Measurements from ENCODE around the gene SNAPIN.

DNA sequence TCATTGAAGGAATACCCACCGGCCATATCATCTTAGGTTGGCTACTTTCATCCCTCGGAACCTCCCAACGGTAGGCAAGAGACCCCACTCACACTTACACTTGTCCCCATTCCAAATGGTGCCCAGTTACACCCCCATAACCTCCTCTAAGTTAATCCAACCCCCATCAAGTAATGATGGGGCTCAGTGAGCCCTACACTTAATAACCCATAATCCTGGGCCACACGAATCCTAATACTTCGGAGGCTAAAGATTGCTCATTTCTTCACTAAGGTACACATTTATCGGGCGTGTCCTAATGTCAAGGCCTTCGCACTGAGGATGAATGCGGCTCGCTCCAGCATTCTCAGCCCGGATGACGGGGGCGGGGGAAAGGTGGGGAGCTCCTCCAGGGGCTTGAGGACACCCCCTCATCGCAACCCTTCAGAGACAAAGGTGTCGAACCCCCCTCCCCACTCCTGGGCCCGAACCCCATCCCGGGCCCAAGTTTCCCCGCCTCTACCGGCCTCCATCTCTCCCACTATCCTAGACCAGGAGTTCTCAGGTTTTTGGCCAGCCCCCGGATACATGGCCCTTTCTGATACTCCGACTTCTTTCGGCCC, 11.9 kb downstream of the SNAPIN start:
- TF ChIP-seq, protein P1, sequence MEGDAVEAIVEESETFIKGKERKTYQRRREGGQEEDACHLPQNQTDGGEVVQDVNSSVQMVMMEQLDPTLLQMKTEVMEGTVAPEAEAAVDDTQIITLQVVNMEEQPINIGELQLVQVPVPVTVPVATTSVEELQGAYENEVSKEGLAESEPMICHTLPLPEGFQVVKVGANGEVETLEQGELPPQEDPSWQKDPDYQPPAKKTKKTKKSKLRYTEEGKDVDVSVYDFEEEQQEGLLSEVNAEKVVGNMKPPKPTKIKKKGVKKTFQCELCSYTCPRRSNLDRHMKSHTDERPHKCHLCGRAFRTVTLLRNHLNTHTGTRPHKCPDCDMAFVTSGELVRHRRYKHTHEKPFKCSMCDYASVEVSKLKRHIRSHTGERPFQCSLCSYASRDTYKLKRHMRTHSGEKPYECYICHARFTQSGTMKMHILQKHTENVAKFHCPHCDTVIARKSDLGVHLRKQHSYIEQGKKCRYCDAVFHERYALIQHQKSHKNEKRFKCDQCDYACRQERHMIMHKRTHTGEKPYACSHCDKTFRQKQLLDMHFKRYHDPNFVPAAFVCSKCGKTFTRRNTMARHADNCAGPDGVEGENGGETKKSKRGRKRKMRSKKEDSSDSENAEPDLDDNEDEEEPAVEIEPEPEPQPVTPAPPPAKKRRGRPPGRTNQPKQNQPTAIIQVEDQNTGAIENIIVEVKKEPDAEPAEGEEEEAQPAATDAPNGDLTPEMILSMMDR (IDR thresholded peaks at IDR 0.05; ENCODE audit: low read length), result no peak
- TF ChIP-seq EZH2 (optimal IDR thresholded peaks at IDR 0.05; ENCODE audit: low read depth, low read length), result no peak

All from MM.1S (cell line).